DOHH2 (cell line): ENCODE data around the gene GASK1B.
A peak's percentile ranks its signal among the peaks of the same experiment; 100 is the strongest.

Experiments
- H3F3A ChIP-seq: fragments of 200-600 bp; sonication (generic), shearing (Covaris generic); 2 replicates; pipeline ENCODE4 v1.6.0; 2016; ENCODE audit warnings: antibody characterized with exemption, mild to moderate bottlenecking; ENCODE audit not compliant: control insufficient read depth, insufficient read depth
- H3K27ac ChIP-seq: fragments of 200-600 bp; sonication (generic); 2 replicates; pipeline ENCODE4 v1.5.1; 2014; ENCODE audit warnings: low read depth, mild to moderate bottlenecking, low read length, moderate library complexity
- H3K27me3 ChIP-seq: fragments of 200-600 bp; sonication (generic); 2 replicates; pipeline ENCODE4 v1.6.1; 2014; ENCODE audit warnings: mild to moderate bottlenecking, low read length, mixed read lengths; ENCODE audit not compliant: control insufficient read depth
- H3K36me3 ChIP-seq: fragments of 200-600 bp; sonication (generic); 2 replicates; pipeline ENCODE4 v1.6.1; 2014; ENCODE audit warnings: mild to moderate bottlenecking, low read length, moderate library complexity, mixed read lengths; ENCODE audit not compliant: control insufficient read depth
- H3K4me1 ChIP-seq: fragments of 200-600 bp; sonication (generic); 2 replicates; pipeline ENCODE4 v1.6.1; 2014; ENCODE audit warnings: mild to moderate bottlenecking, low read length, mixed read lengths; ENCODE audit not compliant: control insufficient read depth
- H3K4me2 ChIP-seq: fragments of 200-600 bp; sonication (generic); 2 replicates; pipeline ENCODE4 v1.6.0; 2014; ENCODE audit warnings: mild to moderate bottlenecking, low read length, moderate library complexity
- H3K4me3 ChIP-seq: fragments of 200-600 bp; sonication (generic); 2 replicates; pipeline ENCODE4 v1.5.1; 2014; ENCODE audit warnings: mild to moderate bottlenecking, low read length, mixed read lengths
- H3K79me2 ChIP-seq: fragments of 200-600 bp; sonication (generic); 2 replicates; pipeline ENCODE4 v1.6.1; 2014; ENCODE audit warnings: mild to moderate bottlenecking, low read length, mixed read lengths; ENCODE audit not compliant: control insufficient read depth
- H3K9me2 ChIP-seq: fragments of 200-600 bp; sonication (generic); replicated peaks from 2 replicates; pipeline ENCODE4 v1.6.1; 2014; ENCODE audit warnings: mild to moderate bottlenecking, low read length, mixed read lengths; ENCODE audit not compliant: control insufficient read depth
- H3K9me3 ChIP-seq: fragments of 200-600 bp; sonication (generic); 2 replicates; pipeline ENCODE4 v1.6.1; 2014; ENCODE audit warnings: antibody characterized with exemption, low read length, mixed read lengths; ENCODE audit not compliant: control insufficient read depth, insufficient read depth
- H4K20me1 ChIP-seq: fragments of 200-600 bp; sonication (generic); 2 replicates; pipeline ENCODE4 v1.6.0; 2014; ENCODE audit warnings: low read depth, mild to moderate bottlenecking, antibody characterized with exemption, low read length, moderate library complexity; ENCODE audit not compliant: control insufficient read depth, insufficient read depth
- CTCF ChIP-seq: fragments of 200-600 bp; sonication (generic); IDR thresholded peaks from one replicate; pipeline ENCODE4 v1.5.1; 2014; ENCODE audit warnings: antibody characterized with exemption, mild to moderate bottlenecking, low read depth, low read length; ENCODE audit not compliant: poor library complexity, severe bottlenecking
- EZH2phosphoT487 ChIP-seq: fragments of 200-600 bp; sonication (generic); IDR thresholded peaks from 2 replicates; pipeline ENCODE4 v1.6.1; 2017; ENCODE audit warnings: borderline replicate concordance, mild to moderate bottlenecking, antibody characterized with exemption, low read length, moderate library complexity, mixed read lengths

GASK1B gene

GRCh38 chr4:158147151-158147550 is 25.7 kb downstream of the GASK1B start:
- H4K20me1 ChIP-seq: no peaks in the 10 kb centered on the region
- H3K36me3 ChIP-seq: no peaks in the 10 kb centered on the region
- H3K4me1 ChIP-seq: no peaks in the 10 kb centered on the region
- no peak overlapping the region for H3K4me2 ChIP-seq
- no peaks in the 10 kb centered on the region for H3K9me3 ChIP-seq
- H3F3A ChIP-seq: no peaks in the 10 kb centered on the region
- H3K27me3 ChIP-seq: no peaks in the 10 kb centered on the region
- no peaks in the 10 kb centered on the region for H3K9me2 ChIP-seq
- TF ChIP-seq EZH2phosphoT487 (no peak), CTCF (no peak)
- H3K79me2 ChIP-seq: no peaks in the 10 kb centered on the region
- no peak overlapping the region for H3K27ac ChIP-seq
- no peak overlapping the region for H3K4me3 ChIP-seq

- Histone ChIP-seq H4K20me1 (no peaks in the 10 kb centered on the region), H3K27me3 (no peaks in the 10 kb centered on the region), H3F3A (no peaks in the 10 kb centered on the region)
These were observed 26.1 kb downstream of the GASK1B start for GRCh38 chr4:158146736-158147135.

GRCh38 chr4:158139086-158139485 is 33.7 kb downstream of the GASK1B start:
- TF ChIP-seq CTCF (no peak), EZH2phosphoT487 (no peak)
- Histone ChIP-seq H3F3A (no peaks in the 10 kb centered on the region), H3K36me3 (no peaks in the 10 kb centered on the region), H3K4me3 (no peak overlapping the region), H3K27ac (no peak overlapping the region), H3K4me2 (no peak overlapping the region), H3K27me3 (no peaks in the 10 kb centered on the region), H3K4me1 (peaks cover 10% of the 10 kb centered on the region), H3K79me2 (no peaks in the 10 kb centered on the region), H3K9me3 (no peaks in the 10 kb centered on the region), H3K9me2 (no peaks in the 10 kb centered on the region), H4K20me1 (no peaks in the 10 kb centered on the region)

More at GRCh38 chr4:158146736-158147135, 26.1 kb downstream of the GASK1B start:
- H3K79me2 ChIP-seq: no peaks in the 10 kb centered on the region
- no peaks in the 10 kb centered on the region for H3K36me3 ChIP-seq
- H3K9me3 ChIP-seq: no peaks in the 10 kb centered on the region
- no peaks in the 10 kb centered on the region for H3K9me2 ChIP-seq
- H3K27ac ChIP-seq: no peak overlapping the region
- no peak for TF ChIP-seq CTCF
- TF ChIP-seq EZH2phosphoT487: no peak
- no peak overlapping the region for H3K4me3 ChIP-seq
- H3K4me1 ChIP-seq: no peaks in the 10 kb centered on the region
- H3K4me2 ChIP-seq: no peak overlapping the region

- no peaks in the 10 kb centered on the region for H3K9me3 ChIP-seq
- H3K4me2 ChIP-seq: peak overlapping the region; percentile 22
- H3K36me3 ChIP-seq: no peaks in the 10 kb centered on the region
- H3K9me2 ChIP-seq: no peaks in the 10 kb centered on the region
- H3K27ac ChIP-seq: peak overlapping the region; percentile 66
- H4K20me1 ChIP-seq: no peaks in the 10 kb centered on the region
- no peaks in the 10 kb centered on the region for H3K79me2 ChIP-seq
- H3F3A ChIP-seq: no peaks in the 10 kb centered on the region
- no peak for TF ChIP-seq EZH2phosphoT487
- TF ChIP-seq CTCF: no peak
- H3K4me1 ChIP-seq: peaks cover 20% of the 10 kb centered on the region
- no peaks in the 10 kb centered on the region for H3K27me3 ChIP-seq
- H3K4me3 ChIP-seq: no peak overlapping the region
These were observed 38.6 kb downstream of the GASK1B start for GRCh38 chr4:158134222-158134621.
